ENCODE data around the gene RILPL2.

- TF ChIP-seq CTCF (IDR thresholded peaks at IDR 0.05) (no peak), POLR2A (IDR thresholded peaks at IDR 0.05) (no peak), POLR2AphosphoS5 (IDR thresholded peaks at IDR 0.05) (no peak)
Observed at GRCh38 chr12:123433615-123434014, 2.9 kb downstream of the RILPL2 start.

Measured in prostate gland (tissue), 2 donors.